Measurements from ENCODE around the gene DACT3. TPM values are rescaled to one million over a fixed set of nuclear protein-coding genes. Genes with fewer than 3 reads are reported as not detected.

Gene DACT3
- total RNA-seq, 2 experiments from 2014 or later, result 0.15 to 0.20 TPM

Other genes starting within 250 kb of the DACT3 start
- not detected for gene CCDC8, start 247.6 kb downstream of the DACT3 start, total RNA-seq
- gene PNMA8C, start 232.2 kb downstream of the DACT3 start, total RNA-seq, result not detected
- not detected for gene PNMA8A, start 189.6 kb downstream of the DACT3 start, total RNA-seq
- under 1 TPM; 0.05 TPM for gene PNMA8B, start 165.3 kb downstream of the DACT3 start, total RNA-seq
- 100 to 1,000 TPM; 446 to 465 TPM for gene CALM3, start 59.9 kb downstream of the DACT3 start, total RNA-seq
- 1 to 10 TPM; 5.3 to 5.6 TPM for gene PTGIR, start 36.1 kb downstream of the DACT3 start, total RNA-seq
- gene GNG8, start 25.0 kb downstream of the DACT3 start, total RNA-seq, result 1 to 10 TPM; 3.1 to 3.4 TPM
- 100 to 1,000 TPM; 167 to 177 TPM for gene PRKD2, start 55.9 kb upstream of the DACT3 start, total RNA-seq
- gene FKRP, start 84.9 kb upstream of the DACT3 start, total RNA-seq, result 10 to 100 TPM; 13.4 to 15.4 TPM
- gene STRN4, start 85.3 kb upstream of the DACT3 start, total RNA-seq, result 10 to 100 TPM; 75.1 to 78.5 TPM
- 100 to 1,000 TPM; 200 to 208 TPM for gene SLC1A5, start 127.4 kb upstream of the DACT3 start, total RNA-seq
- gene AP2S1, start 189.7 kb upstream of the DACT3 start, total RNA-seq, result 100 to 1,000 TPM; 116 to 117 TPM
- 10 to 100 TPM; 35.4 to 36.0 TPM for gene ARHGAP35, start 199.8 kb upstream of the DACT3 start, total RNA-seq

Data from activated CD4-positive, alpha-beta memory T cell treated with anti-CD3 and anti-CD28 coated beads, Interleukin-2, amount 10 ng/mL, durations not matched to agents 7 days and 5 days (primary cell).